Measurements from ENCODE around the gene RASD1. TPM values are rescaled to one million over a fixed set of nuclear protein-coding genes. Genes with fewer than 3 reads are reported as not detected.
A peak's percentile ranks its signal among the peaks of the same experiment; 100 is the strongest.

Gene RASD1
- total RNA-seq, 1 experiment from 2014 or later: not detected

DNA sequence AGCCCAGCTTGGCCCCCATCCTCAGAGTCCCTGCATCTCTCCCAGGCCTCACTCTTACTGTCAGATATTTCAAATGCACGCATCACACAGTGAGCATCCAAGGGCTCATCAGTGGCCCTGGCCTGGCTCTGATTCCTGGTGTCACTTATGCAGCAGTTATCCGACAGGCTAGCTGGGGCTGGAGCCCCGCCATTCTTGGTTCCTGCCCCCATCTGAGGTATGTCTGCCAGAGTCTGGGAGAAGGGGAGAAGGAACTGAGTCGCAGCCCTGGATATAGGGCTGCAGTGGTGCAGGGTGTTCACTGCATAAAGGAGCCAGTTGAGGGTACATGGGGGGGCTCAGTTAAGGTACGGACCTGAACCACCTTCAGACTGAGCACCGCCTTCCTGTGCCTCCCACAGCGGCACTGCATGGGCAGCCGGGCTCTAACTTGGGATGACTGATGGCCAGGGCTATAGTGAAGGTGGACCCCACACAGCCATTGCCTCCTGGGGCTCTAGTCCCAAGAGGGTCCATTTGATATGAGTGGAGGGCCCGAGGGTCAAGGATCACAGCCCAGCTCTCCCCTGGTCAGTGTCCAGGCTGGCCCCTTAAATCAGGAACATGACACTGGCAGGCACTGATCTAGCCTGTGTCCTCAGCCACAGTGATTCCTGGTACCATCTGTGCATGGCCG, 1.8 kb upstream of the RASD1 start:
- TF ChIP-seq, protein P1, sequence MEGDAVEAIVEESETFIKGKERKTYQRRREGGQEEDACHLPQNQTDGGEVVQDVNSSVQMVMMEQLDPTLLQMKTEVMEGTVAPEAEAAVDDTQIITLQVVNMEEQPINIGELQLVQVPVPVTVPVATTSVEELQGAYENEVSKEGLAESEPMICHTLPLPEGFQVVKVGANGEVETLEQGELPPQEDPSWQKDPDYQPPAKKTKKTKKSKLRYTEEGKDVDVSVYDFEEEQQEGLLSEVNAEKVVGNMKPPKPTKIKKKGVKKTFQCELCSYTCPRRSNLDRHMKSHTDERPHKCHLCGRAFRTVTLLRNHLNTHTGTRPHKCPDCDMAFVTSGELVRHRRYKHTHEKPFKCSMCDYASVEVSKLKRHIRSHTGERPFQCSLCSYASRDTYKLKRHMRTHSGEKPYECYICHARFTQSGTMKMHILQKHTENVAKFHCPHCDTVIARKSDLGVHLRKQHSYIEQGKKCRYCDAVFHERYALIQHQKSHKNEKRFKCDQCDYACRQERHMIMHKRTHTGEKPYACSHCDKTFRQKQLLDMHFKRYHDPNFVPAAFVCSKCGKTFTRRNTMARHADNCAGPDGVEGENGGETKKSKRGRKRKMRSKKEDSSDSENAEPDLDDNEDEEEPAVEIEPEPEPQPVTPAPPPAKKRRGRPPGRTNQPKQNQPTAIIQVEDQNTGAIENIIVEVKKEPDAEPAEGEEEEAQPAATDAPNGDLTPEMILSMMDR (IDR thresholded peaks at IDR 0.05; ENCODE audit: unreplicated experiment): no peak
- Mint-ChIP-seq H3K36me3 (ENCODE audit: insufficient read depth, unreplicated experiment) (peaks cover 4% of the 10 kb centered on the region), H3K27ac (ENCODE audit: unreplicated experiment) (no peak overlapping the region), H3K4me1 (ENCODE audit: low read depth, unreplicated experiment) (no peaks in the 10 kb centered on the region), H3K9me3 (ENCODE audit: low read depth, unreplicated experiment) (no peaks in the 10 kb centered on the region), H3K4me3 (ENCODE audit: low read depth, unreplicated experiment) (no peak overlapping the region), H3K27me3 (ENCODE audit: unreplicated experiment) (no peaks in the 10 kb centered on the region)
- DNase-seq: no peak
- BruUV-seq (replicated peaks): no TSS peak
- intact Hi-C loops (cut with micrococcal nuclease; ENCODE audit: unreplicated experiment): loop anchor here (2.0 to 5.0 kb wide), 2 partner anchors 141 to 145 kb away; no protein-coding TSS in a partner anchor
- CTCF ChIA-PET: interaction anchor here (0.9 to 1.1 kb wide), 3 partner anchors 70 to 144 kb away, joined by 3 read pairs; no protein-coding TSS in a partner anchor

DNA sequence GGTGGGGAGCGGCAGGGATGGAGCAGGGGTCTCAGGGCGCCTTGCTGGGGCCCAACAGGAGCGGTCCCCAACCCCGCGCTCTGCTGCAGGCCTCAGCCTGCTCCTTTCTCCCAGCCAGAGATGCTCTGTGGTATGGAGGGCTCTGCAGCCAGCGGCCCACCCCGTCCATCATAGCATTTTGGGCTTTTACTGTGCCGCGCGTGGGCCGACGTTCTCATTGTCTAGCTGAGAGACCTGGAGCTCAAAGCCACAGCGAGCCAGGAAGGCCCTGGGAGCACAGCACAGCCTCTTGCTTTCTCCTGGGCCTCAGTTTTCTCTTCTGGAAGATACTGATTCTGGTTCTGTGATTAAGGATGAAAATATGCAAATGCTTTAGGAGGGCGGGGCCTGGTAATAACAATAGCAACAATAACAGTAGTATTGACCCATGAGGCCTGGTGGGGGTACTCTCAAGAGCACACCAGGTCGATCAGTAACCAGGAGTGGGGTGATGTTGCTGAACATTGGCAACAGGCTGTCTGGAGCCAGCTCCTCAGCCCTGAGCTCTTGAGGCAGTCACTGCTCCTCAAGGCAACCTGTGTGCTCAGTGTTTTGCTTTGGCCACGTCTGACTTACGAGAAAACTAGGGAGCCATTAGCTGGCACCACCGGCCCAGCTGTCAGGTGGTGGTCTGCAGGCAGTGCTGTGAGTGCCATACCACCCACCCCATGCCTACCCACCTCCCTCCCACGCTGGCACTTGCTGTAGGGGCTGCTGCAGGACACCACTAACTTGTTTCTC, 1.1 kb upstream of the RASD1 start:
- Mint-ChIP-seq H3K27ac (ENCODE audit: unreplicated experiment) (no peak overlapping the region), H3K9me3 (ENCODE audit: low read depth, unreplicated experiment) (no peaks in the 10 kb centered on the region), H3K4me1 (ENCODE audit: low read depth, unreplicated experiment) (no peaks in the 10 kb centered on the region), H3K27me3 (ENCODE audit: unreplicated experiment) (no peaks in the 10 kb centered on the region), H3K36me3 (ENCODE audit: insufficient read depth, unreplicated experiment) (peaks cover 8% of the 10 kb centered on the region), H3K4me3 (ENCODE audit: low read depth, unreplicated experiment) (peak overlapping the region; percentile 52)
- intact Hi-C loops (cut with micrococcal nuclease; ENCODE audit: unreplicated experiment): loop anchor here (2.0 to 5.0 kb wide), 2 partner anchors 140 to 146 kb away; no protein-coding TSS in a partner anchor
- no TSS peak for BruUV-seq (replicated peaks)
- CTCF ChIA-PET: interaction anchor here (0.7 to 1.6 kb wide), 13 partner anchors 15 to 145 kb away, joined by 3 to 17 read pairs (median 4); no protein-coding TSS in a partner anchor
- TF ChIP-seq, protein P1 (IDR thresholded peaks at IDR 0.05; ENCODE audit: unreplicated experiment): no peak
- no peak for DNase-seq

DNA sequence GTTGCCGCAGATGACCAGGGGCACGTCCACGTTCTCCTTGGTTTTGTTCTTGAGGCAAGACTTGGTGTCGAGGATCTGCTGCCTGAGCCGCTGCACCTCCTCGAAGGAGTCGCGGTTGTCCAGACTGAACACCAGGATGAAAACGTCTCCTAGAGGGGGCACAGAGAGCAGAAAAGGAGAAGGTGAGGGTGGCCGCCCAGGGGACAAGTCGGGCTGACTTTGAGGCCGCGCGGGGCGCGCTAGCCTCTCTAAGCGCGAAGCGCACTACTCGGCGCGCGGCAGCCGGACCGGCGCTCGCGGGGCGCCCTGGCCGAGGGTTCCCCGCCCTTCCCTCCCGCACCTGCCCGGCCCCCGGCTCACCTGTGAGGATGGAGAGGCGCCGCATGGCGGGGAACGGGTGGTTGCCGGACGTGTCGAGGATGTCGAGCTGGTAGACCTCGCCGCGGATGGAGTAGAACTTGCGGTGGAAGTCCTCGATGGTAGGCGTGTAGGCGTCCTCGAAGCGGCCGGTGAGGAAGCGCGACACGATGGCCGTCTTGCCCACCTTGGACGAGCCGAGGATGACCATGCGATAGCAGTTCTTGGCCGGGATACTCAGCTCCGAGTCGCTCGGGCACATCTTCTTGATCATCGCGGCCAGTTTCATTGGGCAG, 533 bp downstream of the RASD1 start:
- Mint-ChIP-seq H3K4me1 (ENCODE audit: low read depth, unreplicated experiment) (no peaks in the 10 kb centered on the region), H3K27ac (ENCODE audit: unreplicated experiment) (no peak overlapping the region), H3K36me3 (ENCODE audit: insufficient read depth, unreplicated experiment) (peaks cover 9% of the 10 kb centered on the region), H3K27me3 (ENCODE audit: unreplicated experiment) (no peaks in the 10 kb centered on the region), H3K4me3 (ENCODE audit: low read depth, unreplicated experiment) (no peak overlapping the region), H3K9me3 (ENCODE audit: low read depth, unreplicated experiment) (no peaks in the 10 kb centered on the region)
- CTCF ChIA-PET: interaction anchor here (0.6 to 1.6 kb wide), 6 partner anchors 43 to 145 kb away, joined by 5 to 17 read pairs (median 8); no protein-coding TSS in a partner anchor
- no peak for DNase-seq
- intact Hi-C loops (cut with micrococcal nuclease; ENCODE audit: unreplicated experiment): loop anchor here (1.0 to 5.0 kb wide), 3 partner anchors 75 to 147 kb away; no protein-coding TSS in a partner anchor
- BruUV-seq (replicated peaks): no TSS peak
- TF ChIP-seq, protein P1 (IDR thresholded peaks at IDR 0.05; ENCODE audit: unreplicated experiment): no peak

DNA sequence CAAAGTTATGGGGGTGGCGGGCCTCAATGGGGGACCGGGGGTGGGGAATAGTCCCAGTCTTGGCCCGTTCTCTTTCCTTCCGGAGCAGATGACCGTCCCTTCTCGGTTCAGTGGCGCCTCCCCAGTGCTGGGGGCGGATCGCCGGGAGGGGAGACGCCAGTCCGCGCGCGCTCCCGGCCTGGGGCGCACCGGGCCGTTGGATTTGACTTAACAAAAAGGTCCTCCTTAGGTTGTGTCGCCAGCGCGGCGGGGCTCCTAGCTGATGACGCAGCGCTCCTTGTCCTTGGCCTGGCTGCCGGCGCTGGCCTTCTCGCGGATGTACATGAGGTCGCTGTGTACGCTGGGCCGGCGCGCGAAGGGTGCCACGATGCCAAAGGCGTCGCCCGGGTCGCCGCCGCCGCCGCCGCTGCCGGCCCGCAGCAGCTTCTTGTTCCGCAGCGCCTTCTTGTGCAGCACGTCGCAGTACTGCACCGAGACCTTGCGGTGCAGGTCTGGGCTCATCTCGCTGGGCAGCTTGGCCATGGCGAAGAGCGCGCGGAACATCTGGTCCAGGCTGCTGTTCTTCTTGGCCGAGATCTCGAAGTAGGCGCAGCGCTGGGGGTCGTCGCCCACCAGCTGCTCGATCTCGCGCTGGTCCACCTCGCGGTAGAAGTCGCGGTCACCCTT, 1.2 kb downstream of the RASD1 start:
- CTCF ChIA-PET: no interaction called here
- Mint-ChIP-seq H3K27me3 (ENCODE audit: unreplicated experiment) (no peaks in the 10 kb centered on the region), H3K27ac (ENCODE audit: unreplicated experiment) (no peak overlapping the region)

More for the DNA sequence above, 1.2 kb downstream of the RASD1 start:
- H3K4me3 Mint-ChIP-seq (ENCODE audit: low read depth, unreplicated experiment): no peak overlapping the region
- intact Hi-C loops (cut with micrococcal nuclease; ENCODE audit: unreplicated experiment): loop anchor here (5.0 kb wide), 1 partner anchor 138 kb away; no protein-coding TSS in a partner anchor
- H3K9me3 Mint-ChIP-seq (ENCODE audit: low read depth, unreplicated experiment): no peaks in the 10 kb centered on the region
- TF ChIP-seq, protein P1 (IDR thresholded peaks at IDR 0.05; ENCODE audit: unreplicated experiment): no peak
- peaks cover 9% of the 10 kb centered on the region for H3K36me3 Mint-ChIP-seq (ENCODE audit: insufficient read depth, unreplicated experiment)
- H3K4me1 Mint-ChIP-seq (ENCODE audit: low read depth, unreplicated experiment): no peaks in the 10 kb centered on the region
- DNase-seq: no peak
- BruUV-seq (replicated peaks): no TSS peak

Measured in Calu3 (cell line).